HUES6 (cell line): ENCODE measurements around the gene ZDHHC6.
"Not testable (repeated sequence)": the region's sequence is repeated elsewhere in the genome, so short reads cannot be mapped to it uniquely, and the experiment has no call there.

ENCODE experiments used
- H3K27ac ChIP-seq: 2 replicates; pipeline ENCODE4 v1.7.0; 2013; ENCODE audit warnings: low read depth, mild to moderate bottlenecking, low read length, inconsistent platforms
- H3K27me3 ChIP-seq: 2 replicates; pipeline ENCODE4 v1.6.1; 2013; ENCODE audit warnings: low read length; ENCODE audit not compliant: control insufficient read depth, insufficient read depth
- H3K36me3 ChIP-seq: 2 replicates; pipeline ENCODE4 v1.6.1; 2013; ENCODE audit warnings: low read length; ENCODE audit not compliant: control insufficient read depth, insufficient read depth
- H3K4me1 ChIP-seq: 2 replicates; pipeline ENCODE4 v1.6.1; 2013; ENCODE audit warnings: low read length; ENCODE audit not compliant: control insufficient read depth, insufficient read depth
- H3K4me3 ChIP-seq: 2 replicates; pipeline ENCODE4 v1.5.1; 2013; ENCODE audit warnings: low read depth, low read length
- H3K9ac ChIP-seq: one replicate; pipeline ENCODE4 v1.6.1; 2013; ENCODE audit warnings: mild to moderate bottlenecking, low read length
- H3K9me3 ChIP-seq: 2 replicates; pipeline ENCODE4 v1.6.1; 2013; ENCODE audit warnings: low read depth, low read length; ENCODE audit not compliant: control insufficient read depth, insufficient read depth

Gene ZDHHC6

DNA sequence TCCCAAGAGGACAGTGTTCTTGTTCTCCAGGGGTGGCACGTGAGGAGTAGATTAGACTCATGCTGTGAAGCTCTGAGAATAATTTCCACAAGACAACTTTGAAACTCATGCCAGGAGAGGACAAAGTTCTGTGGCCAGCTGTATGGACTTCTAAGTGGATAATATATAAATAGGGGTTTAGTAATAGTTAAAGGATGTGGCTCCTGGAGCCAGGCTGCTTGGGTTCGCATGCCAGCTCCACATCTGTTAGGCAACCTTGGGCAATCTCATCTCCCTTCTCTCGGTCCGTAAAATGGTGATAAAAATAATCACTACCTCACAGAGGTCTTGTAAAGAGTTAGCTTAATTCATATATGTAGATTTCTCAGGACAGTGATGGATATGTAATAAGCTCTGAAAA is 37.0 kb downstream of the ZDHHC6 start:
- Histone ChIP-seq H3K36me3 (no peaks in the 10 kb centered on the region), H3K27ac (no peak overlapping the region), H3K27me3 (no peaks in the 10 kb centered on the region), H3K9me3 (no peaks in the 10 kb centered on the region), H3K9ac (no peak overlapping the region), H3K4me1 (no peaks in the 10 kb centered on the region), H3K4me3 (no peak overlapping the region)

DNA sequence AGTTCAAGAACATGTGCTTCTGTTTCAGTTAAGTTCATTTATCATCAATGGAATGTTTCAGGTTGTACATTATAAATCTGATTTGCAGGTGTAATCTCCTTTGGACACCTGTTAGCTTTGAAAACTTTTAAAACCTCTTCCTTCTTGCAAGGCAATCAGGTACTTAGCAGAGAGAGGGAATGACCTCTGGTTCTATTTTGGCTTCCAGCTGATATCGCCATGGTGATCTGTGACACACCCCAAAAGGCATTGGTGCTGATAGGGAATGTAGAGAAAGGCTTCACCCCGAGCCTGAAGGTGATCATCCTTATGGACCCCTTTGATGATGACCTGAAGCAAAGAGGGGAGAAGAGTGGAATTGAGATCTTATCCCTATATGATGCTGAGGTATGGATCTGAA is 37.4 kb downstream of the ZDHHC6 start:
- Histone ChIP-seq H3K27ac (no peak overlapping the region), H3K9ac (no peak overlapping the region), H3K9me3 (no peaks in the 10 kb centered on the region), H3K27me3 (no peaks in the 10 kb centered on the region), H3K36me3 (no peaks in the 10 kb centered on the region), H3K4me3 (no peak overlapping the region), H3K4me1 (no peaks in the 10 kb centered on the region)

DNA sequence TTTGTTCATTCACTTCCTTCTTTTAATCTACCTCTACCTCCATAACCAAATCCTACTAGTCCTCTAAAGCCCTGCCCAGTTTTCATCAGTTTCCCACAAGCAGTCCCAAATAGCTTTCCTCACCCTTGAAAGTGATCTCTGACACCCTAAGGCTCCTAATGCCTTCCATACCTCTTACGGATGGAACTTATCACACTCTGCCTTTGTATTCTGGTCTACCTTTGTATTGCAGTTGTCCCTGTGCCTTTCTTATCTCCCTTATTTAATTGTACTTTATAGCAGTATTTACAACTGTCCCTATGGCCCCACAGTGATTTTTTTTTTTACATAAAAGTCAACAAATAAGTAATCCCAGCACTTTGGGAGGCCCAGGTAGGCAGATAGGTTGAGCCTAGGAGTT is 39.0 kb downstream of the ZDHHC6 start:
- Histone ChIP-seq H3K9me3 (no peaks in the 10 kb centered on the region), H3K4me1 (no peaks in the 10 kb centered on the region), H3K27me3 (no peaks in the 10 kb centered on the region), H3K27ac (no peak overlapping the region), H3K9ac (no peak overlapping the region), H3K4me3 (no peak overlapping the region), H3K36me3 (no peaks in the 10 kb centered on the region)

DNA sequence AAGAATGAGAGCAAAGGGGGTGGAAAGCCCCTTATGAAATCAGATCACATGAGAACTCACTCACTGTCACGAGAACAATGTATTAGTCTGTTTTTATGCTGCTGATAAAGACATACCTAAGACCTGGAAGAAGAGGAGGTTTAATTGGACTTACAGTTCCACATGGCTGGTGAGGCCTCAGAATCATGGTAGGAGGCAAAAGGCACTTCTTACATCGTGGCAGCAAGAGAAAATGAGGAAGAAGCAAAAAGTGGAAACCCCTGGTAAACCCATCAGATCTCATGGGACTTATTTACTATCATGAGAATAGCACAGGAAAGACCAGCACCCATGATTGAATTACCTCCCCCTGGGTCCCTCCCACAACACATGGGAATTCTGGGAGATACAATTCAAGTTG is 39.9 kb downstream of the ZDHHC6 start:
- H3K9ac ChIP-seq, H3K36me3 ChIP-seq, H3K9me3 ChIP-seq, H3K27me3 ChIP-seq, H3K4me1 ChIP-seq, H3K27ac ChIP-seq, H3K4me3 ChIP-seq: not testable (repeated sequence)

DNA sequence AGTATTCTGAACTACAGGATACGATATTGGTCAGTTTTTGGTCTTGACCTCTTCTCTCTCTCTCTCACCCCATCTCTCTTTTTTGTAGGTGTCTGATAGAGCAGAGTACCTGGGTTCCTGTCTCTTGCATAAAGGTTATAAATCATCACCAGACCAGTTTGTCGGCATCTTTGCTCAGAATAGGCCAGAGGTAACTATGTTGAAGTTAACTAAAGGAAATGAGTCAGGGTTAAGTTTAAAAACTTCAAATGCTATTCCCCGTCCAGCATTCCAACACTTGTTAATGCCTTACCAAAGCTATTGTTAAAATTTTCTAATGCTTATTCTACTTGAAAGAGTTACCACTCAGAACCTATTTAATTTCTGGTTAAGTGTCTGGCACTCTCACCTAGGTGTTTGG is 42.1 kb downstream of the ZDHHC6 start:
- H3K9me3 ChIP-seq = no peaks in the 10 kb centered on the region
- H3K27me3 ChIP-seq = no peaks in the 10 kb centered on the region
- H3K9ac ChIP-seq = no peak overlapping the region
- H3K4me1 ChIP-seq = no peaks in the 10 kb centered on the region
- no peak overlapping the region for H3K27ac ChIP-seq
- no peaks in the 10 kb centered on the region for H3K36me3 ChIP-seq
- no peak overlapping the region for H3K4me3 ChIP-seq

DNA sequence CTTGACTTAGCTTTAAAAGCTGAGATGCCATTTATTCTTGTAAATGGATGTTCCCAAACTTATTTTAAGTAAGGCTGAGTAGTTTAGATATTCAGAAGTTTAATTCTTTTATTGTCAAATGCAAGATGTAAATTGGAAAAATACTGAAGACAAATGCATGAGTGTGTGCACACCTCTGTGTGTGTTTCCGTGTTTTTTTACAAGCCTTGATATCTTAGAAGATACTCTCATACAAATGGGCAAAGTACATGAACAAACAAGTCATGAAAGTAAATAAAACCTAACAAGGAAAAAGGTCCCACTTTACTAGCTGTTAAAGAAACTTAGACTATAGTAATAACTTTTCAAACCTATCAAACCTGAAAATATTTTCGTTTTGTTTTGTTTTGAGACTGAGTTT is 43.8 kb downstream of the ZDHHC6 start:
- no peak overlapping the region for H3K27ac ChIP-seq
- H3K36me3 ChIP-seq = no peaks in the 10 kb centered on the region

DNA sequence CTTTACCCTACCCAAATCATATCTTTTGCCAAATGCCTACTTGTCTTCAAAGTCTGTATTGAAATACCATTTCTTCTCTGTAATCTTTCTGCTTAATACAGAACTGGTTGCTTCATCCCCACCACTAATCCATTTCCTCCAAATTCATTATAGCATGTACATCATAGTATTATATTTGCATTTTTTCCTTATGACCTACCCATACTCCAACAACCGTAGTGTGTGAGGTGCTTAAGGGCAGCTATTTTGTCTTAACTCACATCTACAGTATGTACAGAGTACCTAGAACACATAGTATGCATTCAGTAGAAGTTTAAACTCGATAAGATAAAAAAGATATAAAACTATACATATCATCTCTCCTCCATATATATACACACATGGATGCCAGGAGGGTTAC is 49.1 kb downstream of the ZDHHC6 start:
- H3K36me3 ChIP-seq = no peaks in the 10 kb centered on the region

More for the DNA sequence above, 43.8 kb downstream of the ZDHHC6 start:
- Histone ChIP-seq H3K9ac (no peak overlapping the region), H3K4me1 (no peaks in the 10 kb centered on the region), H3K9me3 (no peaks in the 10 kb centered on the region), H3K27me3 (no peaks in the 10 kb centered on the region), H3K4me3 (no peak overlapping the region)

DNA sequence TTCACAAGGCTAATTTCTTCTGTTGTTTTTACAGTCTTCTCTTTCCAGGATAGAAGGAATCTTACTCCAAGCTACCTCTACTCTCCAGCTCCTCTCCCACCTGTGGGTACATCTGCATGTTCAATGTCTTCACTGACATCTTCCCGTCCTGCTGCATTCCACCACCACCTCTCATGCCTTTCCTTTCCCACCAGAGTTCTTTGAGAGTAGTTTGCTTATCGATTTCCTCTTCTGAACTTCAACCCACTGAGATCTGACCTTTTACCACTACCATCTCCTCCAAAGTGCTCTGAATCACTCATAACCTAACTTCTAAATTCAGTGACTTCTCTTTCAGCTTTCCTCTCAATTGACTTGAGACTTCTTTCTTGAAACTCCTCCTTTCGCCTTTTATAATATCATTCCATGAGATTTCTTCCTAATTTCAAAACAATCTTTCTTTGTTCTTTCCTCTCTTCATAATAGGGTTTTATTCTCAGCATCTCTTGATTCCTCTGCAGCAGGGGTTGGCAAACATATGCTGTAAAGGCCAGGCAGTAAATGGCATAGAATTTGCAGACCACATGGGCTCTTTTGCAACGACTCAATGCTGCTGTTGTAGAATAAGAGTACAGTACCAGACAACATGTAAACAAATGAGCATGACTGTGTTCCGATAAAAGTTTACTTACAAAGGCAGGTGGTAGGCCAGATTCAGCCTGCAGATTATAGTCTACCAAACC is 50.7 kb downstream of the ZDHHC6 start:
- no peaks in the 10 kb centered on the region for H3K9me3 ChIP-seq
- no peaks in the 10 kb centered on the region for H3K27me3 ChIP-seq
- H3K4me3 ChIP-seq = no peak overlapping the region
- H3K9ac ChIP-seq = no peak overlapping the region
- no peaks in the 10 kb centered on the region for H3K4me1 ChIP-seq
- no peaks in the 10 kb centered on the region for H3K36me3 ChIP-seq
- no peak overlapping the region for H3K27ac ChIP-seq

More for the DNA sequence above, 49.1 kb downstream of the ZDHHC6 start:
- Histone ChIP-seq H3K4me3 (no peak overlapping the region), H3K9me3 (no peaks in the 10 kb centered on the region), H3K4me1 (no peaks in the 10 kb centered on the region), H3K27me3 (no peaks in the 10 kb centered on the region), H3K27ac (no peak overlapping the region), H3K9ac (no peak overlapping the region)

DNA sequence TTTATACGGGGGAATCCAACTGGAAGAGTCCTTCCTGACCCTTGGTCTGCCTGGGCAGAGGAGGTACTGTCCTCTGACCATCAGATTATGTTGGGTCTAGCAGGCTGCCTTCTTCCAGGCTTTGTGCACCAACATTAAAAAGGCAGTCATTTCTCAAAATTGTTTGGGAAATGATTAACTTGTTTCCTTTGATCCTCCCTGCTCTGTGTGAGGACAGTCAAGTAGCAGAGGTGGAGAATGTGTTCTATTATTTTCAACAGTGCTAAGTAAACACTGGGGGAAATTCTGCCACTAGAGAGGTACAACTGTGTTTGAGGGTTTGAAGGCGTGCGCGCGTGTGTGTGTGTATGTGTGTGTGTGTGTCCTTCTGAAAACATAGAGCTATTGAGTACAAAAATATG is 52.2 kb downstream of the ZDHHC6 start:
- no peaks in the 10 kb centered on the region for H3K36me3 ChIP-seq
- H3K27me3 ChIP-seq = no peaks in the 10 kb centered on the region
- H3K4me3 ChIP-seq = no peak overlapping the region
- H3K9me3 ChIP-seq = no peaks in the 10 kb centered on the region
- no peak overlapping the region for H3K9ac ChIP-seq
- peaks cover 4% of the 10 kb centered on the region; the same call in 1 of the 2 replicates for H3K4me1 ChIP-seq
- H3K27ac ChIP-seq = no peak overlapping the region

DNA sequence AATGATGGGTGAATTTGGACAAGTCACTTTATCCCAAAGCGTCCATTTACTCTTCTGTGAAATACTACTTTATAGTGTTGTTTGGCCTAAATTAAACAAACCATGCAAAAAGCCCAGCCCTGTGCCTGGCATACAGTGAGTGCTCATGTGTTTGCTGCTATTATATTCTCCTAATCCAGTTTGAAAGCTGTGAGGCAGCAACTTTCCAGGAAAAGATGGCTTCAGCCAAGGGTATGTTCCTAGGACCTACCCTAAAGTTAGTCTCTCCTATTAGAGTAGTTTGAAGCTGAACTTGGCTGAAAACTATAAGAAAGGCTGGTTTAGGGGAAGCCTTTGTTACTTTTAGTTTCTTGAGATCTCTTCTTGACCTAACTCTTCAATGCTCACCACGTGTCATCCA is 52.9 kb downstream of the ZDHHC6 start:
- no peaks in the 10 kb centered on the region for H3K27me3 ChIP-seq

DNA sequence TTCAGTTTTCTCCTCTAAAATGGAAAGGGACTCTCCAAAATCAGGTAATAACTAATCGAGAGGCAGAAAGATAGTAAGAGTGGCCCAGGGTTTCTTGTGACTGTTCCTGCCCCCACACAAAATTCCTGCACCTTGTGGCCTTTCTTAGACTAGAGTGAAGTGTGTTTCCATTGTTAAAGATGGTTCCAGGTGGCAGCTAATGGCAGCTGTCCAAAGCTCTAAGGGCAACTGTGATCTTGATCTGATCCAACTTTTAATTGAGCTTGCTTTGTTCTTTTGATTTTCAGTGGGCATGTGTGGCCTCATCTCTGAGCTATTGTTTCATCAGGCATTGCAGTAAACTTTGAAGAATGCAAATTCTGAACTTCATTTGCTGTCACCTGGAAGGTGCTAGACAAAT is 53.4 kb downstream of the ZDHHC6 start:
- Histone ChIP-seq H3K4me3 (no peak overlapping the region), H3K27ac (no peak overlapping the region), H3K9me3 (no peaks in the 10 kb centered on the region), H3K4me1 (peaks cover 9% of the 10 kb centered on the region; the same call in 1 of the 2 replicates), H3K27me3 (no peaks in the 10 kb centered on the region), H3K36me3 (no peaks in the 10 kb centered on the region), H3K9ac (no peak overlapping the region)

More for the DNA sequence above, 52.9 kb downstream of the ZDHHC6 start:
- Histone ChIP-seq H3K4me3 (no peak overlapping the region), H3K27ac (no peak overlapping the region), H3K9me3 (no peaks in the 10 kb centered on the region), H3K4me1 (peaks cover 9% of the 10 kb centered on the region; the same call in 1 of the 2 replicates), H3K36me3 (no peaks in the 10 kb centered on the region), H3K9ac (no peak overlapping the region)
